HTERT RPE-1 (cell line): Measurements from ENCODE around the gene PROK2.

Experiments
- in situ Hi-C: fragments of 300-500 bp; cut with MboI; formaldehyde crosslinking; loops from 4 replicates; pipeline ENCODE4 v1.14.3; 2020; ENCODE audit warnings: low sequenced_read_pairs

PROK2 gene, protein sequence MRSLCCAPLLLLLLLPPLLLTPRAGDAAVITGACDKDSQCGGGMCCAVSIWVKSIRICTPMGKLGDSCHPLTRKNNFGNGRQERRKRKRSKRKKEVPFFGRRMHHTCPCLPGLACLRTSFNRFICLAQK

DNA sequence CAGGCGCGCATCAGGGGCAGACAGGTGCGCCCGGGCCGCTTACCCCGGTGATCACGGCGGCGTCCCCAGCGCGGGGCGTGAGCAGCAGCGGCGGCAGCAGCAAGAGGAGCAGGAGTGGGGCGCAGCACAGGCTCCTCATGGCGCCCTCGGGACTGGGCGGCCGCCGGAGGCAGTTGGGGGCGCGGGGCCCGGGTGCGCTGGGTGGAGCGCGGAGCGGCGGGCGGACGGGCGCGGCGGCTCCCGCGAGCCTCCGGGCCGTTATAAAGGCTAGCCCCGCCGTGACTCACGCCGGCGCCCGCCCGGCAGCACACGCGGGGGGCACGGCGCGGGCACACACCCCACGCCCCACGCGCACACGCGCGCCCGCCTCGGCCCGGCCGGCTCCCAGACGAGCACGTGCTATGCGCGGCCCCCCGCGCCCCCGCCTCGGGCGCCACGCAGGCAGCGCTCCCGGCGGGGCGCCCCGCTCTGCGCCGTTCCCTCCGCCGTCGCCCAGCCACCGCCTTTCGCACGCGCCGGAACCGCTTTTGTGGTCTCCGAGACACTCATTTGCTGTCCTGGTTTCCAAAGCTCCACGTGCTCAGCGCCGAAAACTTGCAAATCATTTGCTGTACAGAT, at the start of gene PROK2:
Gene PROK2, minus strand, starts transcription at position 235 of the 618 bp plus-strand sequence. Its CDS starts 96 bp downstream, at position 139.
- in situ Hi-C loops = no loop called here

DNA sequence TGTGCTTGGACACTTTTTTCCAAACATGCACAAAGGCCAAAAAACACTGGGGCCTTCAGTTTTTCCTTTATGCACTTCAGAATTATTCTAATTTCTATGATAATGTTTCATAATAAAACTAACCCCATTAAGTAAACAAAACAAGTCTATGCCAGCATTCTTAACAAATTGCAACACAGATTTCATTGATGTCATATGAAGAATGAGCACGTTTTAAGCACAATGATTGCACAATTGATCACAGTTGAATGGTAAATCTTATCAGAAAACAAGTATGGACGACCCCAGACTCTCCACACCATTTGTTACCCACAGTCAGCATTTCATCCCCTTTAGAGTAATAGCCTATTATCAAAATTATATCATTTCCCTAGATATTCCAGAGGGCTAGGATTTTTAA, 46.7 kb upstream of the PROK2 start:
- in situ Hi-C loops = no loop called here

DNA sequence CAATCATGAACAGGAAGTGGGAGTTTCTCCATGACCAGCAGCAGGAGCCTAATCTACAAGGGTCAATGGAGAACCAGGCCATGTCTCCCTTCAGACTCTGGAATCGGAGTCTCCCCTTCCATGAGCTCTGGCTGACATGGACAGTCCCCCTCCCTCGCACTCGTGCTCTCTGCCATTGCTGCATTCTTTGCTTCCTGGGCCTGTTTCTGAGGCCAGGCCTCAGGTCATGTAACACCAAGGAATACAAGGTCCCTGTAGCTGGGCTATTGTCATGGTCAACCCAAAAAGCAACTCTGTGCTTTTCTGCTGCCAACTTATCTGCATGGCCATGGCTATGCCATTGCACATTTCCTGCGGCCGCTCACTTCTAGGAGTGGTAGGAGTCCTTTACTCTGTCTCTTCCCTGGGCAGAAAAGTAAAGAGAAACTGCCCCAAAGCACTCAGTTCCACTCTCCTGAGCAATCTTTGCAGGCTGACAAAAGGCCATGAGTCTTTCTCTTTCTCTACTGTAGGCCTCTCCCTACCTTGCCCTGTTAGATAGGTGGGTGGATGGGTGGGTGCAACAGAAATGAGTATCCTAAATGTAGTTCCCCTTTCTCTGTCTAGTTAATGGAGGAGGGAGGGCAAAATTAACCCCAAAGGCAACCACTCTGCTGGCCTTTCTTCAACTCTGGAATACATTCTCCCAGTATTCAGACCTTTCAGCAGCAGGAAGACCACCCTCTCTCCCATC, 40.8 kb upstream of the PROK2 start:
- in situ Hi-C loops = no loop called here

DNA sequence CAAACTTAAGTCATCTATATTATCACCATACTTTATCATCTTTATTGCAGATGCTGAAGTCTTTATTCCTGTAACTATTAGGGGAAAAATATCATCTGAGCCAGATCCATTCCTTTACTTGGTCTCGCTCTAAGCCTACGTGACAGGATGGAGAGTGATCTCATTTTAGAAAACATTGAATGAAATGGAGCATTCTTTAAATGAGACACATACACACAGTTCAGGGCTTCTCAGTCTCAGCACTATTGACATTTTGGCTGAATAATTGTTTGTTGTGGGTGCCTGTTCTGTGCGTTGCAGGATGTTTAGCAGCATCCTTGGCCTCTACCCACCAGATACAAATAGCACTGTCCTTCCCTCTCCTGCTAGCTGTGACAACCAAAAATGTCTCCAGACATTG, 36.2 kb upstream of the PROK2 start:
- in situ Hi-C loops = no loop called here

DNA sequence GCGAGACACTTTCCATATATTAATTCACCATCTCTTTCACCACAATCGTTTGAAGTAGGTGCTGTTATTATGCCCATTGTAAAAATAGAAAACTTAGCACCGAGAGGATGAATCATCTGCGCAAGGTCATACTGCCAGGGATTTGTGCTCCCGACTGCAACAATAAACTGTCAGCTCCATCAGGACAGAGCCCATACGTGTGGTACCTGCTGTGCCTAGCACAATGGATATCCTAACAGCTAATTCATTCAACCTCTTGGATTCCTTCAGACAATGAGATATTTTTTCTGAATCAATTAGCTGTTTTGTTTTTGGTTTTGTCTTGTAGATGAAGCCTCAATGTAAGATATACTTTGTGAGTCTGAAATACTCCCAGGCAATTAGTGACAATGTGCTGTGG, 32.3 kb upstream of the PROK2 start:
- in situ Hi-C loops = no loop called here

DNA sequence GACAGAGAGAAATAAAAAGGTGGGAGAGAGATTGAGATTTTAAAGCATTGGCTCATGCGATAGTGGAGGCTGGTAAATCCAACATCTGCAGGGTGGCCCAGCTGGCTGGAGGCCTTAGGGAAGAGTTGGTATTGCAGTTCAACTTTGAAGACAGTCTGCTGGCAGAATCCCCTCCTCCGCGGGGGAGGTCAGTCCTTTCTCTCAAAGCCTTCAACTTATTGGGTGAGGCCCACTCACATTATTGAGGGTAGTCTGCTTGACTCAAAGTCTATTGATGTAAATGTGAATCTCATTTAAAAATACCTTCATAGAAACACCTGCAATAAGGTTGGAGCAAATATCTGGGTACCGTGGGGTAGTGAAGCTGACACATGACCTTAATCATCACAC, 31.8 kb upstream of the PROK2 start:
- in situ Hi-C loops = no loop called here

DNA sequence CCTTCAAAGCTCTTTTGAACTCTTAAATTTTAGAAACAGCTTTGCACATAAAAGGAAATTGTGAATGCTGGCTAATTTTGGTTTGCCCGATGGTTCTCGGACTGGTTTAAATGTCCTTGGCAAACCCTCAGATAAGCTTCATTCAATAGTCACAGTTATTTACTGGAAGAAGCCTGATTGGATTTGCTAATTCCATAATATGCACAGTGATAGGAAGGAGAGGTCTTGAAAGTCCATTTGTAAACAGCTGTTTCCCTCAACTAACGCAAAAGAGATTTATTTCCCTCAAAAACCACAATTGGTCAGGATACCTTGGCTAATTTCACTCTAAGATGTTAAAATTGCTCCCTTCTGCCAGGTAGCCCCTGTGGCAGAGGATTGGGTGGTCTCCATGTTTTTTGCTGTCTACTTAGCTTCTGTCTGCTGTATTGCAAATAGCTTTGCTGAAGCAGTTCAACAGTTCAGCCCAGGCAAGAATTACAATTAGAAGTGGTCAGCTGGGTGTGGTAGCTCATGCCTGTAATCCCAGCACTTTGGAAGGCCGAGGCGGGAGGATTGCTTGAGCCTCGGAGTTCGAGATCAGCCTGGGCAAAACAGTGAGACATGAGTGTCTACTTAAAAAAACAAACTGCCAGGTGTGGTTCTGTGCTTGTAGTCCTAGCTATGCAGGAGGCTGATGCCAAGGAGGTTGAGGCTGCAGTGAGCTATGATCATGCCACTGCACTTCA, 30.6 kb upstream of the PROK2 start:
- in situ Hi-C loops = no loop called here

DNA sequence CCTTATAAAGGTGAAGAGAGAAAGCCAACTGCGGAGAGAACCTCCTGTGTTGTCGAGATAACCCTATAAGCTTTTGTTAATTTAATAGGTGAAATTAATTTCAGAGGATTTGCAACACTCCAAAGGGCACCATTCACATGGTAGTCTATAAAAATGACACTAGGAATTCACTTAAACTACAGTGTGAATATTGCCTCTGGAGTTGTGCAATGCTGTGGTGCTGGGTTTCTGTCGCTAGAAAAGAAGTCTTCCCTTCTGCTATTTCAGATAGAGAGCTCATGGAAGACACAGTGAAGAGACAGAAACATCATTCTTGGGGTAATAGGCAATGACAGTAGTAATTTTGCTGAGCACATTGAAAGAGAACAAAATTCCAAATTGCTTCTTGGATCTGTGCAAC, 28.8 kb upstream of the PROK2 start:
- in situ Hi-C loops = no loop called here

DNA sequence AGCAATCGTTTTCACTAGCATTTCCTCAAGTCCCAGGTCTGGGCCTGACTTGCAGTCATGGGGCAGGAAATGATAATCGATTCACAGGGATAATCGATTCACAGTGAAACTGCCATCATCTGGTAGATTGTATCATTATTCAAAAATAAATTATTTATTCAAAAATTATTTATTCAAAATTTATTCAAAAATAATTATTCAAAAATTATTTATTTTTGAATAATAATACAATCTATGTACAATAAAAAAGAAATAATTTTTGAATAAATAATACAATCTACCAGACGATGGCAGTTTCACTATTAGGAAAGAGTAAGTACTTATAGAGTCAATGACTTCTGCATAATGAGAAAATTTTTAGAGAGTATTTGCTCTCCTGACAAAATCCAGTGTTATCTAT, 28.1 kb upstream of the PROK2 start:
- in situ Hi-C loops = no loop called here

DNA sequence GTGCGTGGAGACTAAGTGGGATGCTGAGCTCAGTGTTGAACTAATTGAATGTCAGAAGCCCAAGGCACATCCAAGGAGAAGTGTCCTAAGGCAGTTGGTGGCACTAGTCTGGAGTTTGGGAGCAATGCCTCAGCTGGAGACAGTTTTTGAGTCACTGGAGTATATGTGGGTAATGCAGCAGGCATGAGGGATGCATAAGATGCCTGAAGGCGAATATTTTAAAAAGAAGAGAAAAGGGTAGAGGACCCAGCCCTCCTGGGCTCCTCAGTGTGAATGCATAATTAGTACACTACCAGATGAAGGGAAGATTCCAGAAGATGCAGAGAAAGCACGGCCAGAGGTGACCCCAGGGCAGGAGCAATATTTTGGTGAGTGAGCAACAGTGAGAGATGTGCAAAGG, 25.1 kb upstream of the PROK2 start:
- in situ Hi-C loops = no loop called here

DNA sequence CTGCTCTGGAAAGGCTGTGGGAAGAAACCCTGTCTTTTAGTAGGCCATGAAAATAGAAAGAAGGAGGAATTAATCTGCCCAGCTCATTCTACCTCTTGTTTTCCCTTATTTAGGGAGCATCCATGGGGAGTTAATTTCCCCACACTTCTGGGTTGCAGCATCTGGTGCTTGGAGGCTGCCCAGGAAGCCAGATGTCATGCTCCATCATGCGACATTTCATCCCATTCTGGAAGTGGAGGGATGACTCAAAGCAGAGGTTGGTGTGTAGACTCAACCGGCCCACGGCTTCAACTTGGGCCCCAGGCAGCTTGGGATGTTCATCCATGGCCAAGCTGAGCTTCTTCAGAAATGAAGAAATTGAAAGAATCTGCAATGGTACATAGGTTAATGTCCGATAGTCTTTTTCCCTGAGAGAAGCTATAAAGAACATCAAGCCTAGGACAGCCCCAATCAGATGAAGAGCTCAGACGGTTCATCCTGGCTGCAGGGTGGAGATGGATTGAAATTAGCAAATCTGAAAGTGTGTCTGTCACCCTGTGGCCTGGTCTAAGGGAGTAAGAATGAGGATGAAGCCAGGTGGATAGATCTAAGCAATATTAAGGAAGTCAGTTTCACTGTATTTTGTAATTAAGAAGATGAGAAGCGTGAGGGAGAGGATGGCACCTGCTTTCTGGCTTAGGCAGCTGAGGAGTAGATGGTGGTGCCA, 24.5 kb upstream of the PROK2 start:
- in situ Hi-C loops = no loop called here

DNA sequence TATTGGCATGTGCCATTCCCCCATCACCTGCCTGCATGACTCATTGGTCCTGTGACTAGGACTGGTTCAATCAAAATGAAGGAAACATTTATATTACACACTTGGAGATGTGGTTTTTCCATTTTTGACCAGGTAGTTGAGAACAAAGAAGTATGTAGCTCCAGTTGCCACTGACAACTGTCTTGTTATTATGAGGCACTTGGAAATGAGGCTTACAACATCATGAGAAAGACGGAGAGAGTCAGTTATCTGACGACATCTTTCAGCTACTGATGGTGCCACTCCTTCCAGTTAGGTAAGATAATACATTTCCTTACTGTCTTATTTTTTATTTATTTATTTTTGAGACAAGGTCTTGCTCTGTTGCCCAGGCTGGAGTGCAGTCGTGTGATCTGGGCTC, 21.8 kb upstream of the PROK2 start:
- in situ Hi-C loops = no loop called here

DNA sequence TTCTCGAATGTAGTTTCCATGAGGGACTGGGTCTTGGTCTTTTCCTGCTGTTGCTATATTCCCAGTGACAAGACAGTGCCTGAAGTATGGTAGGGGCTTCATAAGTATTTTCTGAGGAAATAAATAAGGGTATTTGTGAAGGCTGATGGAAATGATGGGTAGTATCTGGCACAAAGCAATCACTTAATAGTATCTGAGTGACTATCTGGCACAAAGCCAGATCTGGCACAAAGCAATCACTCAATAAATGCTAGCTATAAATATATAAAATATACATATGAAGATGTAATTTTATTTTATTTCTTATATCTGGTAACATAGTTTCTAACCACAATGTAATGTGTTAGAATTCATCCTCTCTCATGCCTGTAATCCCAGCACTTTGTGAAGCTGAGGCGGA, 20.7 kb upstream of the PROK2 start:
- in situ Hi-C loops = no loop called here

DNA sequence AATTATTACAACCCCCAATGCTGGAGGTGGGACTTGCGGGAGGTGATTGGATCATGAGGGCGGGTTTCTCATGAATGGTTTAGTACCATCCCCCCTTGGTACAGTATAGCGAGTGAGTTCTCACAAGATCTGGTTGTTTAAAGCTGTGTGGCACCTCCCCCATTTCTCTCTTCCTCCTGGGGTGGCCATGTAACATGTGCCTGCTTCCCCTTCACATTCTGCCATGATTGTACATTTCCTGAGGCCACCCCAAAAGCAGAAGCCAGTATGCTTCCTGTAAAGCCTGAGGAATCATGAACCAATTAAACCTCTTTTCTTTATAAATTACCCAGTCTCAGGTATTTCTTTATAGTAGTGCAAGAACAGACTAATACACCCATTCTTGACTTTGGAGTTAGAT, 20.3 kb upstream of the PROK2 start:
- in situ Hi-C loops = no loop called here

DNA sequence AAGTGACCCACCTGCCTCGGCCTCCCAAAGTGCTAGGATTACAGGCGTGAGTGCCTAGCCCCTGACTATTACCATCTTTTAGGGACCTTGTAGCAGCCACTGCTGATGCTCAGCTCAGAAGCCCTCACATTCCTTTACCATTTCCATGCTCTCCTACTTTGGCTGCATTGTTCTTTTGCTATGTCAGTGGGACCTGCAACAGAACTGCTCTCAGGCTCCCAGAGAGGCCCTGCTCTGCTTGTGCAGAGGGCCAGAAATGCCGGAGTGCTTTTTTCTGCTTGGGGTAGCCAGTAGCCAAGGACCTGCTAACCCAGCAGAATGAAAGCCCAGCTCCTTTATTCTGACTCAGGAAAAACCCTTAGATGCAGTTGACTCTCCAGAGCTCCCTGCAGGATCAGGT, 18.3 kb upstream of the PROK2 start:
- in situ Hi-C loops = no loop called here

DNA sequence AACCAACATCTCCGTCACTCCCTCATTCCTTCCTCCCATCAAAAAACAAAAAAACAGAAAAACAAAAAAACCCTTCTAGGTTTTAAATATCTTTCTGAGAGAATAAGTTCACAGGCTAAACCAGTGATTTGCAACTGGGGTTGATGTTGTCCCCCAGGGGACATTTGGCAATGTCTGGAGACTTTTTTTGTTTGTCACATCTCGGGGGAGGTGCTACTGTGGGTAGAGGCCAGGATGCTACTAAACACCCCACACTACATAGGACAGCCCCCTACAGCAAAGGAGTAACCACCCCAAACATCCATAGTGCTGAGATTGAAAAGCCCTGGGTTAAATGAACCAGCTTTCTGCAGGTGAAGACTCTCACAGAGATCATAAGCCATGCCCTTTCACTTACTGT, 17.0 kb upstream of the PROK2 start:
- in situ Hi-C loops = no loop called here

DNA sequence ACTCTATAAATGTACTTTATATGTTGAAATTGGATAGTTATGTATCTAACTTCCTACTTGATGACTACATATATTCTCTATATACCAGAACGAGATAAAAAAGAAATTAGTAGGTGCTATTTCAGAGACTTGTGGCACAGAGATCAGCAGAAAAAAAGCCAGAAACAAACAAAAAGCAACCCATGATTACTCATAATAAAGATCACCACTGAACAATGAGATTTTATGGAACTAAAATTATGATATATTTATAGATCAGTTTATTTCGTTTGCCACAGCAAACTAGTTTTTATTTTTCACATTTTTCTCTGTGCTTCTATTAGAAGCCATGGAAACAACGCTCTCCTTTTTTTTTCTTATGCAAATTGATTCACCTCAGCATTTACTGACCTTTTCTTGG, 15.1 kb upstream of the PROK2 start:
- in situ Hi-C loops = no loop called here

DNA sequence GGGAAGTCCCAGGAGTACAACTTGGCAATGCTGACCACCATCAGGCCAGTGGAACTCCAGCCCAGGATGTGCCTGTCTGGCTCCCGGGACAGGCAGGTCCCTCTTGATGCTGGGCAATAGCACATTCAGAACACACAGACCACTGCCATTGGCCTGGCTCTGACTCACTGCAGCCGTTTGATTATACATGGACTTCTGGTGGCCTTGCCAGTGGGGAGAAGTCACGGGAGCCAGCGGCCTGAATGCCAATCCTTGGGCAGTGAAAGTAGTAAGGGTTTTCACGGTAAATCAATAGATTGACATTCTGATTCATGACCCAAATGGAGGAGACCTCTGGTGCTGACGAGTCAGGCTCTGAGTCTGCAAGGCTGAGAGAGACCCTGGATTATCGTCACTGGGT, 12.5 kb upstream of the PROK2 start:
- in situ Hi-C loops = no loop called here

DNA sequence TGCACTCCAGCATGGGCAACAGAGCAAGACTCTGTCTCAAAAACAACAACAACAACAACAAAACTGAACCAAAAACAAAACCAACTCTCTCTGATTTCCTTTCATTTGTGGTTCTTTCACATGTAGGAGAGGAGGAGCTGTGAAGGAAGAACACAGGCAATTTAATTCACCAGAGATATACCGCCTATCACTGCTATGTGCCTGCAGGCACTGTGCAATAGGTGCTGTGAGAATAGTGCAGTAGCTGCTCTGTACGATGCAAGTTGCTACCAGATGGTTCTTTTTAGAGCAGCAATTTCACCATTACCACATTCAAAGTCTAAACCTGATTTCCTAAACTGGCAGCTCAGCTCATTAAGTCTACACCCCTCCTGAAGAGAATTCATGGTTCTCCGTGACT, 11.3 kb upstream of the PROK2 start:
- in situ Hi-C loops = no loop called here

DNA sequence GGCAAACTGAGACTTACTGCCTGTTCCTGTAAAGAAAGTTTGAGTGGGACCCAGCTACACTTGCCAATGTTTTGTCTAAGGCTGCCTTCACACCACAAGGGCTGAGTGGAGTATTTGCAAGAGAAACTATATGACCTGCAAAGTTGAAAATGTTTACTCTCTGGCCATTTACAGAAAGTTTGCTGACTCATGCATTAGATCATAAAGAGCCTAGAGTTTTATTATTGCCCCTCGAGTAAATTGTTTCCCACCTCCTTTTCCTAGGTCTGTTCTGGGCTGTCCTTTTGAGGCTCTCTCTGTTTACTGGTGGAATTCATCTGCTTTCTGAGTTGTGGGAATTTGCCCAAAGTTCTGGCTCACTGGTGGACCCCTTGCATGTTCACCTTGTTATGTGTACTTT, 6.7 kb upstream of the PROK2 start:
- in situ Hi-C loops = no loop called here

DNA sequence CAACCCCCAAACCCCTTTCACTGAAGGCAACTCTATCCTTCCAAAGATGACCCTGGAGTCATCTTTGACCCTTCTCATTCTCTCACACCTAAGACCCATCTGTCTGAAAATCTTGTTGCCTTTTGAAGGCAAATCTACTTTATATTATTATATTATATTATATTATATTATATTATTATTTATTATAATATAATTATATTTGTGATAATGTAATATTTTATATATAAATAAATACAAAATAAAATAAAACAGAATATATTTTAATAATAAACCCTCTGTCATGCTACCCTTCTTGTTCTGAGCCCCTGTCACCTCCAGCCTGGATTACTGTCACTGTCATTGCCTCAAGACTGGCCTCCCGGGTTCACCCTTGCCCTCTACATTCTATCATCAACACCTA, 5.0 kb upstream of the PROK2 start:
- in situ Hi-C loops = no loop called here
